Thoracic aorta endothelial cell (primary cell): ENCODE data around the gene OR2T4. TPM values are rescaled to one million over a fixed set of nuclear protein-coding genes. Genes with fewer than 3 reads are reported as not detected.

Experiments
- total RNA-seq: library from RNA; depleted of rRNA; stranded (reverse); fragments of >200 nt; gene quantifications from 2 replicates; pipeline ENCODE4 v1.2.3, GENCODE V29; 2012

OR2T4 gene, protein sequence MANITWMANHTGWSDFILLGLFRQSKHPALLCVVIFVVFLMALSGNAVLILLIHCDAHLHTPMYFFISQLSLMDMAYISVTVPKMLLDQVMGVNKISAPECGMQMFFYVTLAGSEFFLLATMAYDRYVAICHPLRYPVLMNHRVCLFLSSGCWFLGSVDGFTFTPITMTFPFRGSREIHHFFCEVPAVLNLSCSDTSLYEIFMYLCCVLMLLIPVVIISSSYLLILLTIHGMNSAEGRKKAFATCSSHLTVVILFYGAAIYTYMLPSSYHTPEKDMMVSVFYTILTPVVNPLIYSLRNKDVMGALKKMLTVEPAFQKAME
- total RNA-seq: not detected in 2 replicates

DNA sequence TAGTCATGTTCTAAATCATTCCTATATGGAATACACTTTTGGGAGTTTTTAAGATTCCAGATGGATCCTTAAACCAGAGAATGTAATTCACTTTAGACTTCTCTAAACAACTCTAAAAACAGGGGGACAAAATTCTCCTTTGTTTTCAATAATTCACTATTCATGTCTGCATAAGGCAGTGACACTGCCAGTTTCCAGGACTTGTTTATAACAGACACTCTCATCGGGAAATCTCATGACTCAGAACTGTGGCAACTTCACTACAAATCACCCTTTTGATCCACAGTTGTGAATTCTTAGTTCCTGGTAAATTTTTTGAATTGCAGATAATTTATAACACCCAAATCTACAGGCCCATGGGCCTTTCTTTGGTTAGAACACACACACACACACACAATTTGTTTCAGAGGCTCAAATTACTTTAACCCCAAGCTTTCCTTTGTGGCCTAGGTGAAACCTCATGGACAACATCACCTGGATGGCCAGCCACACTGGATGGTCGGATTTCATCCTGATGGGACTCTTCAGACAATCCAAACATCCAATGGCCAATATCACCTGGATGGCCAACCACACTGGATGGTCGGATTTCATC is at the start of gene OR2T4:
OR2T4 (plus strand) TSS at position 545 of the 595 bp plus-strand sequence; CDS start at position 545, 0 bp downstream.

GRCh38 chr1:248324468-248324867 is 37.0 kb upstream of the OR2T4 start, which contains the start of gene OR2M7:
Gene OR2M7 (minus strand): TSS chr1:248324568. CDS start chr1:248324568, 0 bp downstream.

GRCh38 chr1:248348475-248348874 is 13.0 kb upstream of the OR2T4 start, which contains the start of gene OR14C36:
Gene OR14C36 (plus strand): TSS chr1:248348775. CDS start chr1:248348775, 0 bp downstream.

DNA sequence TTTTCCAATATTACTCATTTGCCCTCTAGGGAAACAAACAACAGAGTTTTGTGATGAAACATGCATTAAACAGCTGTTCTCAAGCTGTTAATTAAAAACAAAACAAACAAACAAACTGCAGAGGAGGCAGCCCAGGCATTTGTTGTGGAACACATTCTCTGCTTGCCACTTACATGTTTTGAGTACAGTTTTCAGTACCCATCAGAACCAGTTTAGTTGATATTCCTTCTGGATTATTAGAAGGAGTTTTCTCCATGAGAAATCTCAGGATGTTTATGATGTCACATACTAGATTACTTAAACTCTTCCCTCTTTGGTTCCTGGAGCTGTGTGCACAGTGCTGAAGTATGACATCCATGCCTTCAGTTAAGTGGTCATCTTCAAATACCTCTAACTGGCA is 14.0 kb downstream of the OR2T4 start, which contains the start of gene OR2T6:
OR2T6 (plus strand) TSS at position 301 of the 400 bp plus-strand sequence. CDS start 11,863 bp downstream, outside the sequence.

GRCh38 chr1:248402748-248403147 is 41.3 kb downstream of the OR2T4 start, which contains the start of gene OR2T1:
Gene OR2T1 (plus strand): TSS chr1:248403048. CDS start chr1:248406148, 3,100 bp downstream.

Other genes starting within 250 kb of the OR2T4 start
- not detected in 2 replicates for gene OR2M5, start 216.5 kb upstream of the OR2T4 start, total RNA-seq
- not detected in 2 replicates for gene OR2M2, start 186.8 kb upstream of the OR2T4 start, total RNA-seq
- not detected in 2 replicates for gene OR2M3, start 164.4 kb upstream of the OR2T4 start, total RNA-seq
- not detected in 2 replicates for gene OR2M4, start 130.2 kb upstream of the OR2T4 start, total RNA-seq
- gene OR2T33, start 83.7 kb upstream of the OR2T4 start, total RNA-seq: 0.13 TPM in 1 of 2 replicates, not detected in the other
- not detected in 2 replicates for gene OR2T12, start 58.2 kb upstream of the OR2T4 start, total RNA-seq
- gene OR2M7, start 37.1 kb upstream of the OR2T4 start, total RNA-seq: not detected in 2 replicates
- not detected in 2 replicates for gene OR14C36, start 12.9 kb upstream of the OR2T4 start, total RNA-seq
- not detected in 2 replicates for gene OR2T6, start 14.1 kb downstream of the OR2T4 start, total RNA-seq
- gene OR2T1, start 41.4 kb downstream of the OR2T4 start, total RNA-seq: not detected in 2 replicates
- gene OR2T2, start 84.0 kb downstream of the OR2T4 start, total RNA-seq: not detected in 2 replicates
- not detected in 2 replicates for gene OR2T3, start 111.7 kb downstream of the OR2T4 start, total RNA-seq
- not detected in 2 replicates for gene OR2T5, start 126.9 kb downstream of the OR2T4 start, total RNA-seq
- not detected in 2 replicates for gene OR2G6, start 146.4 kb downstream of the OR2T4 start, total RNA-seq
- gene OR2T29, start 201.1 kb downstream of the OR2T4 start, total RNA-seq: not detected in 2 replicates
- not detected in 2 replicates for gene OR2T34, start 213.1 kb downstream of the OR2T4 start, total RNA-seq
- gene OR2T10, start 236.0 kb downstream of the OR2T4 start, total RNA-seq: not detected in 2 replicates